Activated B cell treated with CpG ODN at 0.5 μM for 24 hours (primary cell): Measurements from ENCODE around the gene KCNMB2. TPM values are rescaled to one million over a fixed set of nuclear protein-coding genes. Genes with fewer than 3 reads are reported as not detected.

ENCODE experiments used
- ATAC-seq: fragments of 200-7000 bp; cut with Tn5 transposase; one replicate; pipeline ENCODE4 v1.10.0; 2021; ENCODE audit warnings: low read depth, mild to moderate bottlenecking, moderate library complexity
- CTCF ChIA-PET: fragments of 350-600 bp; sonication (Branson Sonifier 250); formaldehyde crosslinking; loops from one replicate; lab custom pipeline; 2021; ENCODE audit warnings: antibody characterized with exemption; lab: Charles Lee
- POLR2A ChIA-PET: fragments of 350-600 bp; sonication (Branson Sonifier 250); formaldehyde crosslinking; loops from one replicate; lab custom pipeline; 2021; ENCODE audit warnings: antibody characterized with exemption; lab: Charles Lee
- DNase-seq: peaks from one replicate; pipeline ENCODE4 v3.0.0; 2022
- H3K27ac Mint-ChIP-seq: one replicate; pipeline ENCODE4 v1.8.0; 2020; ENCODE audit warnings: mixed read lengths
- H3K27me3 Mint-ChIP-seq: one replicate; pipeline ENCODE4 v1.8.0; 2021; ENCODE audit warnings: mixed read lengths
- H3K36me3 Mint-ChIP-seq: one replicate; pipeline ENCODE4 v1.8.0; 2021; ENCODE audit warnings: low read depth, mixed read lengths
- H3K4me1 Mint-ChIP-seq: one replicate; pipeline ENCODE4 v1.8.0; 2021; ENCODE audit warnings: mixed read lengths
- H3K4me3 Mint-ChIP-seq: one replicate; pipeline ENCODE4 v1.8.0; 2020; ENCODE audit warnings: mild to moderate bottlenecking, mixed read lengths
- H3K9me3 Mint-ChIP-seq: one replicate; pipeline ENCODE4 v1.8.0; 2020; ENCODE audit warnings: mixed read lengths
- intact Hi-C: fragments of 100-400 bp; cut with micrococcal nuclease; formaldehyde crosslinking; loops from one replicate; pipeline ENCODE4 v1.15.1; 2024
- total RNA-seq: library from RNA; stranded (reverse); gene quantifications from 2 replicates; pipeline ENCODE4 v1.2.3, GENCODE V29; 2022
- TF ChIP-seq, protein P1 (sequence below): fragments of 200-600 bp; IDR thresholded peaks from one replicate; pipeline ENCODE4 v1.8.0; 2022; ENCODE audit warnings: antibody characterized with exemption, mild to moderate bottlenecking

KCNMB2 gene
- total RNA-seq, 1 donor from 2014 or later, result not detected

DNA sequence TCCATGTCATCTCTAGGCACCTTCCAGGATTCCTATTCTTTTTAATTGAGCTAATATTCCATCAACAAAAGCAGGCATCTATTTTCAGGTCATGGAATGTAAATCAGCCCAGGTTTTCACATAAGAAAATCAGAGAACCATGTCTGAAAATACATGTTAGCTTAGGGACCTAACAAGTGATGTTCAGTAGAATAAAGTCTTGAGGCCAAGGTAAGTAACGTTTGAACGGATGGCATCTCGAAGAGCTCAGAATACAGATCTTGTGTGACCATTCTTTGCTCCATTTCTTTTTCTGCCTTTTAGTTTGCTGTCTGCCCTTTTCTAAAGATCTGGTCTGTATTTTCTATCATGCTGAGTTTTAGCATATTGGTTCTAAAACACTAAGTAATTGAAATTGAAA, 16.5 kb upstream of the KCNMB2 start:
- POLR2A ChIA-PET, result no interaction called here
- no peak overlapping the region for H3K4me3 Mint-ChIP-seq
- no peak overlapping the region for H3K27ac Mint-ChIP-seq
- ATAC-seq (no peak), DNase-seq (no peak)
- CTCF ChIA-PET, result interaction anchor here (0.7 kb wide), 1 partner anchor 1599 kb away, joined by 3 read pairs; no protein-coding TSS in a partner anchor
- no peaks in the 10 kb centered on the region for H3K27me3 Mint-ChIP-seq
- H3K9me3 Mint-ChIP-seq, result no peaks in the 10 kb centered on the region
- intact Hi-C loops, result no loop called here
- H3K4me1 Mint-ChIP-seq, result no peaks in the 10 kb centered on the region
- no peaks in the 10 kb centered on the region for H3K36me3 Mint-ChIP-seq
- TF ChIP-seq, protein P1, sequence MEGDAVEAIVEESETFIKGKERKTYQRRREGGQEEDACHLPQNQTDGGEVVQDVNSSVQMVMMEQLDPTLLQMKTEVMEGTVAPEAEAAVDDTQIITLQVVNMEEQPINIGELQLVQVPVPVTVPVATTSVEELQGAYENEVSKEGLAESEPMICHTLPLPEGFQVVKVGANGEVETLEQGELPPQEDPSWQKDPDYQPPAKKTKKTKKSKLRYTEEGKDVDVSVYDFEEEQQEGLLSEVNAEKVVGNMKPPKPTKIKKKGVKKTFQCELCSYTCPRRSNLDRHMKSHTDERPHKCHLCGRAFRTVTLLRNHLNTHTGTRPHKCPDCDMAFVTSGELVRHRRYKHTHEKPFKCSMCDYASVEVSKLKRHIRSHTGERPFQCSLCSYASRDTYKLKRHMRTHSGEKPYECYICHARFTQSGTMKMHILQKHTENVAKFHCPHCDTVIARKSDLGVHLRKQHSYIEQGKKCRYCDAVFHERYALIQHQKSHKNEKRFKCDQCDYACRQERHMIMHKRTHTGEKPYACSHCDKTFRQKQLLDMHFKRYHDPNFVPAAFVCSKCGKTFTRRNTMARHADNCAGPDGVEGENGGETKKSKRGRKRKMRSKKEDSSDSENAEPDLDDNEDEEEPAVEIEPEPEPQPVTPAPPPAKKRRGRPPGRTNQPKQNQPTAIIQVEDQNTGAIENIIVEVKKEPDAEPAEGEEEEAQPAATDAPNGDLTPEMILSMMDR, result no peak

DNA sequence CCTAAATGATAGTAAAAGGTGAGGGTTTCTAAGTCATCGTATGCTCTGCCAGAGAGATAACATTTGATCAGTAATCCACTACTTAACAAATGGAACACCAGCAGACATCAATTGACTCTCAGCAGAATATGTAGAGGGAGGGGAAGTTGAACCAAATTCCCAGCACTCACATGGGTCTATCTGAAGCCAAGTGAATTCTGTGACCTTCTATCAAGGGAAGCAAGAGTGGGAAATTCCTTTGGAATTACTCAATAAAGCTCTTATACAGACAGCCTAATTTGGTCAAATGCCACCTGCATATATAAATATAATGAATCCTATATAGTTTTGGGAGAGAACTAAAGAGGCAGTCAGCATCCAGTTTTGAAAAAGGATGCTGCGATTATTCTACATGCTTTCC, 15.8 kb upstream of the KCNMB2 start:
- Mint-ChIP-seq H3K27me3 (no peaks in the 10 kb centered on the region), H3K4me3 (no peak overlapping the region), H3K36me3 (no peaks in the 10 kb centered on the region), H3K4me1 (no peaks in the 10 kb centered on the region), H3K9me3 (no peaks in the 10 kb centered on the region), H3K27ac (no peak overlapping the region)
- ChIA-PET CTCF (no interaction called here), POLR2A (no interaction called here)
- no peak for ATAC-seq
- intact Hi-C loops, result no loop called here
- DNase-seq, result no peak
- TF ChIP-seq, protein P1, result no peak

DNA sequence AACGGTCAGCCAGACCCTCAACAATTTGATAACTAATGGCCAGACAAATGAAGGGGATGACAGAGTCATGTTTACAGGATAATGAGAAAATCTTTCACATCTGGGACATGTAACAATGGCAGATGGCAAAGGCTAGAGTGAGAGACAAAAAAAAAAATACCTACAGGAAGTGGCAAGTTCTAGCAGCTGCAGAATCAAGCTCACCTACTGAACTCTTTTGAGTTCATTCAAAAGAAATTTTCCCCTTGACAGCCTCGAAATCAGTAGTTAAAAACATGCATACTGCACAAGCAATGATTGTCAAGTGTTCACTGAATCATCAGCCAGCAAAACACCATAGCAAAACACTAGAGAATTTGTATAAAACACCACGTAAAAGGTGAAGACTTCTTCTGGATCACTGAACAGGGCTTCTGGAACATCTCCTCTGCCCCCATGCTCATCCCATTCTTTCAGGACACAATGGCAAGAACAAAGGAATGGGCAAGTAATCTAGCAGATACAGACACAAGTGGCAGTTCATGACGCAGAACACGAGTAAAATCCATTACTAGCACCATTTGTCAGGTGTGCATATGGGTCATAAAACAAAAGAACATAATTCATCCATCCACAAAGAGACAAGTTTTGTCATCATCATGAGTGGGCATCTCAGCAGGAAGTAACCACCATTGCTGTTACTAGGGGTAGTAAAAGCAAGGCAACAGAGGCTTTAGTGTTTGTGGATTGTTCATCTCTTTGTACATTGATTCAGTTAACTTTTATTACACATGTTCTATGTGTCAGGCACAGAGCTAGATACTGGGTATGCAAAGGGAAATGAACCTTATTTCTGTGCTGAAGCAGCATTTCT, 13.8 kb upstream of the KCNMB2 start:
- no peak overlapping the region for H3K27ac Mint-ChIP-seq
- H3K4me1 Mint-ChIP-seq, result no peaks in the 10 kb centered on the region
- intact Hi-C loops, result no loop called here
- no peaks in the 10 kb centered on the region for H3K27me3 Mint-ChIP-seq
- no peaks in the 10 kb centered on the region for H3K9me3 Mint-ChIP-seq
- TF ChIP-seq, protein P1, result no peak
- ChIA-PET CTCF (no interaction called here), POLR2A (no interaction called here)
- no peak overlapping the region for H3K4me3 Mint-ChIP-seq
- DNase-seq (no peak), ATAC-seq (no peak)
- H3K36me3 Mint-ChIP-seq, result no peaks in the 10 kb centered on the region

DNA sequence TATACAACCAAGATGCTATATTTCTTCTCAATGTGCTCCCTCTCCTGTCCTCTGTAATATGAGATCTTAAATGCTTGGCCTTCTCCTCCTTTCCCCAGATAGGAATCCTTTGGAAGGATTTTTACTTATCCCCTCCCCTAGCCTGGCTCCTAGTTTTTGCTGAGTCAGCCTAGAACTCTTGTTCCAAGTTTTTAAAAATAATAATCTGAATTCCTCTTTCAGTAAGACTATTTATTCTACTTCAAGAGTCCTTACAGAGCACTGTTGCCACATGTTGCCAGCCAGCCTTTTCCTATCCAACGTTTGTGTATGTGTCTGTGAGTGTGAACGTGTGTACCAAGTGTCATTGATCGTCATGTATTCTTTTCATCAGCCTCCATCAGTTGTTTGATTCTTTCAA, 11.0 kb upstream of the KCNMB2 start:
- intact Hi-C loops, result no loop called here
- Mint-ChIP-seq H3K27me3 (no peaks in the 10 kb centered on the region), H3K4me1 (no peaks in the 10 kb centered on the region), H3K9me3 (no peaks in the 10 kb centered on the region), H3K4me3 (no peak overlapping the region), H3K27ac (no peak overlapping the region), H3K36me3 (no peaks in the 10 kb centered on the region)
- POLR2A ChIA-PET, result no interaction called here
- no peak for DNase-seq
- ATAC-seq, result no peak
- CTCF ChIA-PET, result no interaction called here
- TF ChIP-seq, protein P1, result no peak

DNA sequence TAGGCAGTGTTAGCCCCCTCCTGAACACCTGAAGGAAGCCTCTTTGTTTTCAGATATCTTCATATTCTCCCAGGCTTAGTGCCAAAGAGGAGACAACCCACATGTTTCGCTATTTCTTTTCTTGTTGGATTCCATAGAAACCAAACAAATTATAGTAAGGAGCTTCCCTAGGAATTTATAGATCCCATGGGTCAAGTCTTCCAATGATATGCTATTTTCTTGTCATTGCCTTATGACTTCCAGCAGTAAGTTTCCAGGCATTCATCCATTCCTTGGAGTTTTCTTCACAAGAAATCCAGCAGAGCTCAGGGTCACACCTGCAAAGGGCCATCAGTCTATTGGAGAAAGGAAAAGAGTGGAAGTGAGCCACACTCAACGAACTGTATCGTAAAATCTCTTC, 9.9 kb upstream of the KCNMB2 start:
- no peak overlapping the region for H3K4me3 Mint-ChIP-seq
- peaks cover under 1% of the 10 kb centered on the region for H3K27me3 Mint-ChIP-seq
- DNase-seq, result no peak
- ChIA-PET CTCF (no interaction called here), POLR2A (no interaction called here)
- no peaks in the 10 kb centered on the region for H3K36me3 Mint-ChIP-seq
- ATAC-seq, result no peak
- TF ChIP-seq, protein P1, result no peak
- intact Hi-C loops, result no loop called here
- H3K9me3 Mint-ChIP-seq, result peaks cover 4% of the 10 kb centered on the region
- H3K27ac Mint-ChIP-seq, result no peak overlapping the region
- no peaks in the 10 kb centered on the region for H3K4me1 Mint-ChIP-seq
